Colonic mucosa (tissue), 4 donors: ENCODE results near the gene SLC22A7. TPM values are rescaled to one million over a fixed set of nuclear protein-coding genes. Genes with fewer than 3 reads are reported as not detected.

Experiments
- DNase-seq: peaks from one replicate; pipeline ENCODE4 v3.0.0-alpha.2; 2020
- H3K27ac ChIP-seq: fragments of 200-600 bp; one replicate; pipeline ENCODE4 v1.8.0; 2021
- H3K27me3 ChIP-seq: fragments of 200-600 bp; one replicate; pipeline ENCODE4 v1.8.0; 2021
- H3K36me3 ChIP-seq: fragments of 200-600 bp; one replicate; pipeline ENCODE4 v1.8.0; 2021
- H3K4me1 ChIP-seq: fragments of 200-600 bp; one replicate; pipeline ENCODE4 v1.8.0; 2021; ENCODE audit warnings: mild to moderate bottlenecking
- H3K4me3 ChIP-seq: fragments of 200-600 bp; one replicate; pipeline ENCODE4 v1.8.0; 2021
- H3K9ac ChIP-seq, 2 donors: one replicate each; pipeline ENCODE4 v1.7.0; 2013; ENCODE audit warnings: control low read depth in 2 of 2, low read depth in 2 of 2, low read length in 2 of 2
- H3K9me3 ChIP-seq: fragments of 200-600 bp; one replicate; pipeline ENCODE4 v1.8.0; 2021
- CTCF ChIP-seq: fragments of 200-600 bp; IDR thresholded peaks from one replicate; pipeline ENCODE4 v1.8.0; 2022; ENCODE audit warnings: antibody characterized with exemption, mild to moderate bottlenecking
- intact Hi-C: fragments of 100-400 bp; cut with DNase I; formaldehyde crosslinking; loops from one replicate; pipeline ENCODE4 v1.14.1; 2022
- total RNA-seq, 2 donors: library from RNA; stranded (reverse); fragmentation: NEBNext Ultra II Directional in 1 of 2; extraction: Animal tissue kit (Norgen Biotek cat#: 25700) in 1 of 2; gene quantifications; one replicate each; pipeline ENCODE4 v1.2.1, GENCODE V29; 2021
- donor health status: healthy.
- donor health status: DM: no; HTN: no; CAD: no.
- donor health status: DM: no; HTN: no; CAD: no.

Gene SLC22A7
- total RNA-seq, 2 donors from 2014 or later = not detected

DNA sequence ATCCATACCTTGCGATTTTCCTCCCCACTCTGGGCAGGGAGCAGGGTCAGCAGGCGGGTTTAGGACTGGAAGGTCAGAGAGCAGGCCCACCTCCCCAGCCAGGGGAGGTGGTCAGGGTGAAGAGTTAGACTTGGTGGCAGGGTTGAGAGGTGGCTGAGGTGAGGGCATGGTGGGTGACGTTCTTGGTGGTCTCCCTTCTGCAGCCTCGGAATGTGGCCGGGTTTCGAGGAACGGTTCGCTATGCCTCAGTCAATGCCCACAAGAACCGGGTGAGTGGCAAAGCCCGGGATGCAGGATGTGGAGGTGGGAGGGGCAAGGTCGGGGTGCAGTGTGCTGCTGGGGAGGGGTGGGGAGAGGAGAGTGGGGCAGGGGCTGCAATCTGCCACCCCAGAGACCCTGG, 43.2 kb upstream of the SLC22A7 start:
- Histone ChIP-seq H3K27me3 (peaks cover 7% of the 10 kb centered on the region), H3K4me1 (no peaks in the 10 kb centered on the region), H3K4me3 (no peak overlapping the region), H3K9ac (no peak overlapping the region), H3K27ac (no peak overlapping the region), H3K36me3 (no peaks in the 10 kb centered on the region), H3K9me3 (no peaks in the 10 kb centered on the region)
- no peak for TF ChIP-seq CTCF
- no peak for DNase-seq
- intact Hi-C loops = no loop called here

- H3K27me3 ChIP-seq = peaks cover 7% of the 10 kb centered on the region
- H3K27ac ChIP-seq = no peak overlapping the region
- no peaks in the 10 kb centered on the region for H3K4me1 ChIP-seq
- no peak overlapping the region for H3K4me3 ChIP-seq
- H3K36me3 ChIP-seq = no peaks in the 10 kb centered on the region
- no peak for DNase-seq
- no peak overlapping the region for H3K9ac ChIP-seq
- no peak for TF ChIP-seq CTCF
- no peaks in the 10 kb centered on the region for H3K9me3 ChIP-seq
- intact Hi-C loops = no loop called here
Measured at GRCh38 chr6:43255408-43256054, 42.5 kb upstream of the SLC22A7 start.

DNA sequence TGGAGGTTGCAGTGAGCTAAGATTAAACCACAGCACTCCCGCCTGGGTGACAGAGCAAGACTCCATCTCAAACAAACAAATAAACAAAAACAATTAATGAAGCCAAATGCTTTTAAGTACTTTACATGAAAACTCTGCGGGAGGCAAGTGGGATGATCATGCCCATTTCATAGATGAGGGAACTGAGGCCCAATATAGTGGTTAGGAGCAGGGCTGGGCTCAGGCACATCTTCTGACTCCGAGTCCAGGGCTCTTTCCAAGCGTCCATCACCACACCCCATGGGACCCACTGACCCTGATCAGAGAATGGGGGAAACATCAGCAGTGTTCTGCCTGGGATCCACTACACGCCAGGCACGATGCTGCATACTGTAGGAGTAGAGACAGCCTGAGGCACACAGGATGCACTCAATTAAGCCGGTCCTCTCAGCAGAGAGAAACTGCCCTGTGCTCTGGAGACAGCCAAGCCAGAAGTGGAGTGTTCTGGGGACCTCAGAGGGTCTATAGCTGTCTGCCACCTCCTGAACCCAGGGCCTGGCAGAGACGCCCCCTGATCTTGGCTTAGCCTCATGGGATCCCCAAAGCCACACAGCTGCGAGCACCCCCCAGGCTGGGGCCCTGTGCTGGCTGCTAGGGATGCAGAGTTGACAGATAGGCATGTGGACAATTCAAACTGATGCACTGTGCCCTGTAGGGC, 41.2 kb upstream of the SLC22A7 start:
- Histone ChIP-seq H3K4me3 (no peak overlapping the region), H3K27me3 (no peaks in the 10 kb centered on the region), H3K27ac (no peak overlapping the region), H3K9ac (no peak overlapping the region), H3K9me3 (no peaks in the 10 kb centered on the region), H3K4me1 (no peaks in the 10 kb centered on the region), H3K36me3 (no peaks in the 10 kb centered on the region)
- intact Hi-C loops = no loop called here
- TF ChIP-seq CTCF = no peak
- DNase-seq = no peak

GRCh38 chr6:43257367-43258145, 40.5 kb upstream of the SLC22A7 start:
- Histone ChIP-seq H3K36me3 (no peaks in the 10 kb centered on the region), H3K4me3 (no peak overlapping the region), H3K27me3 (no peaks in the 10 kb centered on the region), H3K4me1 (no peaks in the 10 kb centered on the region), H3K9ac (no peak overlapping the region), H3K27ac (no peak overlapping the region), H3K9me3 (no peaks in the 10 kb centered on the region)
- no peak for TF ChIP-seq CTCF
- DNase-seq = no peak
- intact Hi-C loops = no loop called here

DNA sequence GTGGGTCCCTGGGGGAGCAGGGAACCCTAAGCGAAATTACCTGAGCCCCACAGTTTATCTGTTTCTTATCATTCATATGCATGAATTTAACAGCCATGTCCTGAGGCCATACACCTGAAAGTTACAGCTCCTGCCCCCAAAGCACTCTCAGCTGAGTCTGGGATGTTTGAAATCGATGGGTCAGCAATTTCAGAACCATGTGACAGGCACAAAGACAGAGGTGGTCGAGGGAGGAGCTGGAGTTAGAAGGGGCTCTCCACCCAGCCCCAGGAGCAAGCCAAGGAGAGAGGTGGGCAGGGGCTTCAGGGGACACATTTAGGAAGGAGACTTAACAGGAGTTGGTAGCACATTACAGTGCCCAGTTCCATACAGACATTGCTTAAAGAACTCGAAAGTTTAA, 39.9 kb upstream of the SLC22A7 start:
- intact Hi-C loops = no loop called here
- no peak overlapping the region for H3K27ac ChIP-seq
- no peak for TF ChIP-seq CTCF
- no peaks in the 10 kb centered on the region for H3K4me1 ChIP-seq
- H3K36me3 ChIP-seq = no peaks in the 10 kb centered on the region
- no peak overlapping the region for H3K4me3 ChIP-seq
- no peak overlapping the region for H3K9ac ChIP-seq
- DNase-seq = no peak
- H3K27me3 ChIP-seq = no peaks in the 10 kb centered on the region
- no peaks in the 10 kb centered on the region for H3K9me3 ChIP-seq
